IPS-15b (cell line): ENCODE results near the gene DISC1.

Source experiments
- H3K27me3 ChIP-seq: one replicate; pipeline ENCODE4 v1.6.1; 2013; ENCODE audit warnings: low read length; ENCODE audit not compliant: control insufficient read depth, insufficient read depth
- H3K36me3 ChIP-seq: one replicate; pipeline ENCODE4 v1.6.1; 2013; ENCODE audit warnings: low read length; ENCODE audit not compliant: control insufficient read depth, insufficient read depth
- H3K4me1 ChIP-seq: one replicate; pipeline ENCODE4 v1.6.1; 2013; ENCODE audit warnings: mild to moderate bottlenecking, low read length; ENCODE audit not compliant: control insufficient read depth, insufficient read depth
- H3K4me3 ChIP-seq: one replicate; pipeline ENCODE4 v1.5.1; 2013; ENCODE audit warnings: low read depth, low read length
- H3K9ac ChIP-seq: one replicate; pipeline ENCODE4 v1.6.1; 2013; ENCODE audit warnings: low read depth, mild to moderate bottlenecking, low read length
- H3K9me3 ChIP-seq: one replicate; pipeline ENCODE4 v1.6.1; 2013; ENCODE audit warnings: mild to moderate bottlenecking, low read length; ENCODE audit not compliant: control insufficient read depth, insufficient read depth

DISC1 gene

GRCh38 chr1:232048481-232048880, 421.9 kb downstream of the DISC1 start:
- peaks cover 9% of the 10 kb centered on the region for H3K4me1 ChIP-seq
- H3K36me3 ChIP-seq = no peaks in the 10 kb centered on the region
- no peak overlapping the region for H3K9ac ChIP-seq
- no peaks in the 10 kb centered on the region for H3K27me3 ChIP-seq
- H3K9me3 ChIP-seq = no peaks in the 10 kb centered on the region
- H3K4me3 ChIP-seq = no peak overlapping the region

GRCh38 chr1:232049335-232049734, 422.7 kb downstream of the DISC1 start:
- Histone ChIP-seq H3K4me3 (no peak overlapping the region), H3K36me3 (no peaks in the 10 kb centered on the region), H3K9me3 (no peaks in the 10 kb centered on the region), H3K4me1 (peaks cover 9% of the 10 kb centered on the region), H3K27me3 (no peaks in the 10 kb centered on the region), H3K9ac (no peak overlapping the region)

- H3K9ac ChIP-seq = no peak overlapping the region
- no peaks in the 10 kb centered on the region for H3K4me1 ChIP-seq
- no peaks in the 10 kb centered on the region for H3K27me3 ChIP-seq
- H3K36me3 ChIP-seq = no peaks in the 10 kb centered on the region
- H3K4me3 ChIP-seq = no peak overlapping the region
- no peaks in the 10 kb centered on the region for H3K9me3 ChIP-seq
These were observed 430.8 kb downstream of the DISC1 start for GRCh38 chr1:232057217-232057895.

GRCh38 chr1:232057896-232058274, 431.3 kb downstream of the DISC1 start:
- no peaks in the 10 kb centered on the region for H3K36me3 ChIP-seq
- no peaks in the 10 kb centered on the region for H3K4me1 ChIP-seq
- no peak overlapping the region for H3K4me3 ChIP-seq
- no peaks in the 10 kb centered on the region for H3K9me3 ChIP-seq
- no peak overlapping the region for H3K9ac ChIP-seq
- no peaks in the 10 kb centered on the region for H3K27me3 ChIP-seq

GRCh38 chr1:232059726-232060374, 433.3 kb downstream of the DISC1 start:
- Histone ChIP-seq H3K4me3 (no peak overlapping the region), H3K27me3 (no peaks in the 10 kb centered on the region), H3K36me3 (no peaks in the 10 kb centered on the region), H3K4me1 (no peaks in the 10 kb centered on the region), H3K9me3 (no peaks in the 10 kb centered on the region), H3K9ac (no peak overlapping the region)

GRCh38 chr1:232062967-232063366, 436.4 kb downstream of the DISC1 start:
- H3K9ac ChIP-seq = no peak overlapping the region
- no peaks in the 10 kb centered on the region for H3K4me1 ChIP-seq
- H3K9me3 ChIP-seq = no peaks in the 10 kb centered on the region
- H3K27me3 ChIP-seq = no peaks in the 10 kb centered on the region
- H3K36me3 ChIP-seq = no peaks in the 10 kb centered on the region
- no peak overlapping the region for H3K4me3 ChIP-seq

- Histone ChIP-seq H3K4me1 (no peaks in the 10 kb centered on the region), H3K36me3 (no peaks in the 10 kb centered on the region), H3K27me3 (no peaks in the 10 kb centered on the region)
These were observed 439.9 kb downstream of the DISC1 start for GRCh38 chr1:232066521-232066920.

GRCh38 chr1:232074265-232074664, 447.7 kb downstream of the DISC1 start:
- Histone ChIP-seq H3K4me1 (no peaks in the 10 kb centered on the region), H3K4me3 (no peak overlapping the region), H3K27me3 (no peaks in the 10 kb centered on the region), H3K36me3 (no peaks in the 10 kb centered on the region), H3K9ac (no peak overlapping the region), H3K9me3 (no peaks in the 10 kb centered on the region)

More at GRCh38 chr1:232066521-232066920, 439.9 kb downstream of the DISC1 start:
- Histone ChIP-seq H3K9me3 (no peaks in the 10 kb centered on the region), H3K4me3 (no peak overlapping the region), H3K9ac (no peak overlapping the region)

- Histone ChIP-seq H3K27me3 (no peaks in the 10 kb centered on the region), H3K36me3 (no peaks in the 10 kb centered on the region), H3K4me1 (no peaks in the 10 kb centered on the region), H3K9ac (no peak overlapping the region), H3K9me3 (no peaks in the 10 kb centered on the region), H3K4me3 (no peak overlapping the region)
These were observed 451.2 kb downstream of the DISC1 start for GRCh38 chr1:232077809-232078208.

- H3K9ac ChIP-seq = no peak overlapping the region
- H3K27me3 ChIP-seq = no peaks in the 10 kb centered on the region
- no peaks in the 10 kb centered on the region for H3K36me3 ChIP-seq
- no peaks in the 10 kb centered on the region for H3K4me1 ChIP-seq
- no peak overlapping the region for H3K4me3 ChIP-seq
- H3K9me3 ChIP-seq = no peaks in the 10 kb centered on the region
These were observed 458.1 kb downstream of the DISC1 start for GRCh38 chr1:232084584-232085223.

GRCh38 chr1:232090816-232091215, 464.2 kb downstream of the DISC1 start:
- no peak overlapping the region for H3K9ac ChIP-seq
- H3K9me3 ChIP-seq = no peaks in the 10 kb centered on the region
- H3K4me1 ChIP-seq = no peaks in the 10 kb centered on the region
- no peak overlapping the region for H3K4me3 ChIP-seq
- H3K27me3 ChIP-seq = no peaks in the 10 kb centered on the region
- no peaks in the 10 kb centered on the region for H3K36me3 ChIP-seq
